Dermis blood vessel endothelial cell (primary cell): ENCODE data around the gene MAP9. TPM values are rescaled to one million over a fixed set of nuclear protein-coding genes. Genes with fewer than 3 reads are reported as not detected.
"Not testable (repeated sequence)": the region's sequence is repeated elsewhere in the genome, so short reads cannot be mapped to it uniquely, and the experiment has no call there.

Source experiments
- DNase-seq: peaks from one replicate; pipeline ENCODE4 v3.0.0; 2010
- total RNA-seq: library from RNA; depleted of rRNA; stranded (reverse); fragments of >200 nt; gene quantifications from 2 replicates; pipeline ENCODE4 v1.2.3, GENCODE V29; 2014

Gene MAP9
- total RNA-seq, 1 donor from 2014 or later: 0.17 TPM

DNA sequence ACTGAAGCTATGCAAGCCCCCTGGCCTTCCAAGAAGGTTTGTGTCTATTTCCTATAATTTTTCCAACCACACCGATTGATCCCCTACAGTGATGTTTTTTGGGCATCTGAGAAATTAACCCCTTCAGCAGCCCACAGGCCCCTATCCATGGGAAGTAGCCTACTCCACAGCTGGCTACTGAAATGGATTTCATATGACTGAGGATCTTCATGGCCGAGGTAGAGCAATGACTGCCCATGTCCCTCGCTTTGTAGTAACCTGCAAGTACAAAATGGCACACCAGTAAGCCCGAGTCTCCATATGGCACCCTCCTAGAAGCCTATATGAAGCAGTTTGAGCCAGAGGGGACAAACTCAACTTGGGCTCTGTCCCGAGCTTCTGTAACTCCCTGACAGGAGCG lies 36.8 kb downstream of the MAP9 start:
- no peak for DNase-seq

- no peak for DNase-seq
Observed at GRCh38 chr4:155339588-155339987, 37.2 kb downstream of the MAP9 start.

DNA sequence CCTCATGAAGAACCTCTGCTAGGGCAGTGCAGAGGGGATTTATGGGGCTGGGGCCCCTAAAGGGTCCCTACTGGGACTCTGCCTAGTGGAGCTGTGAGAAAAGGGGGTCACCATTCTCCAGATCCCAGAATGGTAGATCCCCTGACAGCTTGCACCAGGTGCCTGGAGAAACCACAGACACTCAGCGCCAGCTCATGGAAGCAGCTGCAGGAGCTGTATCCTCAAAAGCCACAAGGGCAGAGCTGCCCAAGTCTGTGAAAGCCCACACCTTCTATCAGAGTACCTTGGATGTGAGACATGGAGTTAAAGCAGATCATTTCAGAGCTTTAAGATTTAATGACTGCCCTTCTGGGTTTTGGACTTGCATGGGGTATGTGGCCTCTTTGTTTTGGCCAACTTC lies 38.6 kb downstream of the MAP9 start:
- no peak for DNase-seq

GRCh38 chr4:155336242-155336641 lies 40.5 kb downstream of the MAP9 start:
- DNase-seq: no peak

DNA sequence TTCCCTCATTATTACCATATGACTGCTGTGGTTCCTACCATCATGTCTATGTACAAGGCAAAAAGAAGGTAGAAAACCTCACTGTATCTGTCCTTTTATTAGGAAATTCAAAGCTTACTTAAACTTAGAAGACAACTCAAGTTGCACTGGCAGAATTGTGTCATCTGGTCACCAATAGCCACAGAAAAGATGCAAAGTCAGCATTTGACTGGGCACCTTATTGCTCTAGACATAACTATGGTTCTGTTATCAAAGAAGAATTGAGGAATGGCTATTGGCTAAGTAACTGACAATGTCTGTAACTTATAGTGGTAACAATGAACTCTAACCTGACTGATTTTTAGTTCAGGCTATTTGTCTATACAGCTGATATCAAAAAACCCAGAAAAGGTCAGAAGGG lies 45.3 kb downstream of the MAP9 start:
- no peak for DNase-seq

DNA sequence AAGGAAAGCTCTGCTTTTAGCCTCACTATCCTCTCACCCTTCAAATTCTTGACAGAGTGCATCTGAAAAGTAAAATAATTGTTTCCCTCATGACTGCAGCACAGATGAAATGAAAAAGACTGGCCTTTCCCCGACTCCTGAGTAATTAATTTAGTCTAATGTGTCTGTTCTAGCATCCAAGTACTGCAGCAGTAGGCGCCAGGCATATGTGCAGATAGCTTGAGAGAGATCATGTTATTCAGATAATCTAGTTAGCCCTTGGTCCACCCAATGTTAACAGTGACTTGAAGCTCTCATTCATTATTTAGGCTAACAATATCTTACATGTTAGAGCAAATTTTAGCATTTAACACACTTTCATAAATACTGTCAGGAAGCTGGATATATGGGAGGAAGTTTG lies 54.0 kb downstream of the MAP9 start:
- no peak for DNase-seq

DNA sequence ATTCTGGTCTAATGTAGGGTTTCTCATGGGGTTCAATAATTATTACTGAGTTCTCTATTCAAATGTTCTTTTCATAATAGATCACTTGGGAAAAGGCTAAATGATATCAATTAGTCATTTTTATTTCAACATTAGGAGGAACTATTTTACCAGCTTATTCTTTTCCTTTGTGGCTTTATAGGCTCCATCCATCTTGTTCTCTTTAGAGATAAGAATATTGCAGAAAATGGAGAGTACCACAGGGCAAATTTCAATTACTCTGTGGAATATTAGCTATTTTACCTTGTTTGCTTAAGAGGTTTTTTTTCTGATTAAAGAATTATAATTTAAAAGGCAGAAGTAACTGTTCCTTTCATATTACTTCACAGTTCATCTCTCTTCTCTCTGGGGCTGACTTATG lies 55.8 kb downstream of the MAP9 start:
- no peak for DNase-seq

DNA sequence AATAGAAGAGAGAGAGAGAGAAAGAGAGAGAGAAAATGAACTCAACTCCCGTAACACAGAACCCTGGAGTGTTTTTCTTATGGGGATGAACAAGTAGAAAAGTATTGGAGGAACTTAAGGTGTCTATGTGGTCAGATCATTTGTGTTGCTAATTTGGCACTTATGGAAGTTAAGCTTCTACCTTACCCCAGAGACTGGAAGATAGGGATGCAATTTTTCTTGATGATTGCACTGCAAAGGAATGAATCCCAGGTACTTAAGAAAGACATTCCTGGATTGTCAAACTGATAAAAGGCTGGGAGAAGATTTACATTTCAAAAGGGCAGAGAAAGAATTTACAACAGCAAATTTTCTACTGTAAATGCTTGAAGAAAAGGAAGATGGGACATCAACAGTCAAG lies 57.2 kb downstream of the MAP9 start:
- DNase-seq: no peak

GRCh38 chr4:155312027-155312426 lies 64.7 kb downstream of the MAP9 start:
- DNase-seq: not testable (repeated sequence)

DNA sequence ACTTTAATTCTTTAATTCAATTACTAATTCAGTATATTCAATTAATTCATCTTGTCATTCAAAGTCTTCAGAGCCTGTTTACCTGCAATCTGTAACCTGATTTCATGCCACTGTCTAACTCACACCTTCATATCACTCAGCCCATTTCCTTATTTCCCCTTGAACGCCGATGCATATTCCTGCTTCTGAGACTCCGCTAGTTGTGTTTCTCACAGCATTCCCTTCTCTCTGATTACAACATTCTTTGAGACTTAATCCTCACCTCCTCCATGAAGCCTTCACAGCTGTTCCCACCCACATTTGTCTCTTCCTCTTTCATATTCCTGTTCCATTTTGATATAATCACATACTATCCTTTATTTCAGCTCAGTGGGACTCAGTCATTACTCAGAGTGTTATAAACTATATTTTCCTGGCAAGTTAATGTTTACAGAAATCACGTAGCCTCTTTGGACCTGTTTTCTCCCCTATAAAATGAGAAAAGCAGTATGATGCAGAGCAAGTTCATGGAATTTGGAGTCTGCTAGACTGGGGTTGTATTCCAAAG lies 69.0 kb downstream of the MAP9 start:
- no peak for DNase-seq

DNA sequence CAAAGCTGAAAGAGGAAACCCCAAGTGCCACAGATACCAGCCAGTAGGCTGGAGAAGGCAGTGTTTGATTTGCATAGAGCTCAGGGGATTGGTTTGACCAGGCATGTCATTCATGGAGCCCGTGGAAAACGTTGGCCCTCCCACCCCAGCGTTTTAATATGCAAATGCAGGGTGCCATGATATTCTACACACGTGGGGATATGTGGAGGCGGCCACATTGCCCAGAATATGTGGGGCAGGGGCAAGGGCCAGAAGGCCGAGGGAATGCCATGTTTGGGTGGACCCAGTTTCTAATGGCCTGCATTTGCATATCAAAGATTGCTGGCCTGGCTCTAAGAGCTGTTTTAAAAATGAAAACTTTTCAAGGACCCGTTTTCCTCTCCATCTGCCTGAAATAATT lies 71.1 kb downstream of the MAP9 start:
- DNase-seq: no peak

GRCh38 chr4:155304375-155304774 lies 72.4 kb downstream of the MAP9 start:
- no peak for DNase-seq

- DNase-seq: no peak
Observed at GRCh38 chr4:155299103-155299502, 77.7 kb downstream of the MAP9 start.

Other genes with a start within 250 kb of the MAP9 start
- not detected in 2 replicates for gene NPY2R, start 168.3 kb downstream of the MAP9 start, total RNA-seq